NCI-H1105 (cell line): ENCODE data around the gene TP53INP2.
"Not testable (repeated sequence)": the region's sequence is repeated elsewhere in the genome, so short reads cannot be mapped to it uniquely, and the experiment has no call there.

Experiments
- DNase-seq: peaks from one replicate; lab custom pipeline; 2025; lab: John Stamatoyannopoulos, UW

Gene TP53INP2

DNA sequence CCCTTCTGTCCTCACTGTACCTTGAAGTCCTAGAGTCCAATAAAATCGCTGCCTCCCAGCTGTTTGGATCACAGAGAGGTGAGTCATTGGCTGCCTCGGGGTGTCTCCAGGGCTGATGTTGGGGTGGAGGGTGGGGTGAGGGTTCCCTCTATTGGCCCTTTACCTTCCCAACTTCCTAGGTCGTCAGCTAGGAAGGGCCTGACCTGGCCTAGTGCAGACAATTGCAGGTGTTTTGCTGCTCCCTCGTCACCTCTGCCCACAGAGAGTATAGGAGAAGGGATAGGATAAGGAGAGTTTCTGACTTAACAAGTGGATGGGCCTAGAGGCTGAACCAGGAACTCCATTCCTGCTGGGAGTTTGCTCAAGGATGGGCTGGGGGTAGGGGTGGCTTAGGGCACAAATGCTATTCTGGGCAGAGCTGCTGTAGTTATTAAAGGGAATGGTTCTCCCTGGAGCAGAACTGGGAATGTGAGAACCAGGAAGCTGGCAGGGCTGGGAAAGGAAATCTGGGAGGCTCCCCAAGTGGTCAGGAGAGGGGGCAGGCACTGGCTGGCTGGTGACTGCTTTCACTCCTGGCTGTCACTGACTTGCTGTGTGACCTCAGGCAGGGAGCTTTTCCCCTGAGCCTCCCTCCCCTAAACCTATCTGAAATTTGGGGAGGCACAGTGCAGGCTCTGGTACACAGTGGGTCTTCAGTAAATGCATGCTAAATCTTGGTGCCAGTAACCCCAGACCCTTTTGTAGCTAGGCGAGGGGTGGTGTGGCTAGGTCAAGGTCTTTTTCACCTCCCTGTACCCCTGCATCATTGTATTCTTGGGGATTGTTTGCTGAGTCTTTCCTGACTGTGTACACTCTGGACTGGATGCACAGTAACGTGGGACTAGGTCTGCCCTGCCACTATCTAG is 1.5 kb downstream of the TP53INP2 start:
- DNase-seq: no peak

DNA sequence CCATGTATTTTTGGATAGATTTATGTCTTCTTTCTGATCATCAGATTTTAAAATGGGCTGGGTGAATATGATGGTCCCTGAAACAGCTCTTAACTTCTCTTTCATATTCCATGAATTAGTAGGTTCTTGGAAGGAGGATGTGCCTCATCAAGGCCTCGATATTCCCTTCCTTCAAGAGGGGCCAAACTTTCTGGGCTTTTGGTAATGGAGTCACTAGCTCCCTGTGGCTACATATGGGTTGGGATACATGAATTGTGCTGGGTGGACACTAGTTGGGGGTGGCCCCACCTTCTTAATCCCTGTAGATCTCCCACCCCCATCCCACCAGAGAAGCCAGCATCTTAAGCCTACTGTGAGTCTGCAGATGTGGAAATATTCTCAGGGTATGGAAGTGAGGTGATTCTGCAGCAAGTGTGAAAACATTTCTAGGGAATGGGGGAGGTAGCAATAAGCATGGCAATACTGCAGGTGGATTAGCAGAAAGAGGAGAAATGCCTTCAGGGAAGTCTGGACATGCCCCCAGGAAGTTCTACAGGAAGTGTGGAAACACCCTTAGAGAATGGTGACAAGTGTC is 2.2 kb downstream of the TP53INP2 start:
- no peak for DNase-seq

DNA sequence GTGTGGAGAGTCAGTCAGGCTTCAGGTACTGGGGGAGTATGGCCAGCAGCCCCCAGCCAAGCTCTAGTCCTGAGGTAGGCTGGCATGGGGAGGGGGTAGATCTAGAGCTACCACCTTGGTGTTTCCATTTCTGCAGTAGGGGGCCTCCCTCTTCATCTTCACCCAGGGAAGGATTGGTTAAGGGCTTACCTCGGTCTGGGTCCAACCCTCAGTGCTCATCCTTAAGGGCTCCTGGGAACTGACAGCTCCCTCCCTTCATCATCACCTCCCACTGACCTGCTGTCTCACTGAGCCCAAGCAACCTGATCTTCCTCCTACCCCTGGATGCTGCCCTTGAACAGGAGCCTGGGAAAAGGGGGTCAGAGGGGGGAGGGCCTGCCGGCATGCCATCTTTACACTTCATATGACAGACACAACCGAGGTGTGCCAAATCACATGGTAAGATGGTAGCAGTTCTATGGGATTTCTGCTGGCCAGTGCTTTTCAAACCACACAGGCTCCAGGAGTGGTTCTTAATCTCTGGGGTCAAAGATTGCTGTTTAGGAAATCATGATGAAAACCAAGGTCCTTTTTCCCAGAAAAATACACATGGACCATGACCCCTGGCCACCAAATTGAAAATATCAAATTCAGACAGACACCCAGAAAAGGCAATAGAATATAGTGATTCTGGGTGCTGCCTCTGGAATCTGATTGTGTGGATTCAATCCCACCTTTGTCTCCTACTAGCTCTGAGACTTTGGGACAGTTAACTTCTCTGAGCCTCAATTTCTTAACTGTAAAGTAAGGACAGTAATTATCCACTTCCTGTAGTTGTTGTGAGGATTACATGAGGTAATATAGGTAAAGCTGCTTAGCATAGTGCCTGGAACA is 3.0 kb downstream of the TP53INP2 start:
- DNase-seq: no peak

DNA sequence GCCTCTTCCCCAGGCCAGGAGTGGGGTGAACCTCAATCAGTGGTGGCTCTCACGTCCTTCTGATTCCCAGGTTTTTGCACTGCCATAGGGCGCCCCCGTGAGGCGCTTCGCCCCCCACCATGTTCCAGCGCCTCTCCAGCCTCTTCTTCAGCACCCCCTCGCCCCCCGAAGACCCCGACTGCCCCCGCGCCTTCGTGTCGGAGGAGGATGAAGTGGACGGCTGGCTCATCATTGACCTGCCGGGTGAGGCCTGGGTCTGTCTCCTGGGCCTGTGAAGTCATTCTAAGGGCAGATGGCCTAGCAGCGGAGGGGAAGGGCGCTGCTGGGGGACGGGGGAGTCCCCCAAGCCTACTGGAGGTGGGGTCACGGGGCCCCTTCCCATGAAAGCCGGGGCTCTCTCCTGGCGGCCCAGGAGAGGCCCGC is 4.5 kb downstream of the TP53INP2 start:
- DNase-seq: peak; percentile 38

DNA sequence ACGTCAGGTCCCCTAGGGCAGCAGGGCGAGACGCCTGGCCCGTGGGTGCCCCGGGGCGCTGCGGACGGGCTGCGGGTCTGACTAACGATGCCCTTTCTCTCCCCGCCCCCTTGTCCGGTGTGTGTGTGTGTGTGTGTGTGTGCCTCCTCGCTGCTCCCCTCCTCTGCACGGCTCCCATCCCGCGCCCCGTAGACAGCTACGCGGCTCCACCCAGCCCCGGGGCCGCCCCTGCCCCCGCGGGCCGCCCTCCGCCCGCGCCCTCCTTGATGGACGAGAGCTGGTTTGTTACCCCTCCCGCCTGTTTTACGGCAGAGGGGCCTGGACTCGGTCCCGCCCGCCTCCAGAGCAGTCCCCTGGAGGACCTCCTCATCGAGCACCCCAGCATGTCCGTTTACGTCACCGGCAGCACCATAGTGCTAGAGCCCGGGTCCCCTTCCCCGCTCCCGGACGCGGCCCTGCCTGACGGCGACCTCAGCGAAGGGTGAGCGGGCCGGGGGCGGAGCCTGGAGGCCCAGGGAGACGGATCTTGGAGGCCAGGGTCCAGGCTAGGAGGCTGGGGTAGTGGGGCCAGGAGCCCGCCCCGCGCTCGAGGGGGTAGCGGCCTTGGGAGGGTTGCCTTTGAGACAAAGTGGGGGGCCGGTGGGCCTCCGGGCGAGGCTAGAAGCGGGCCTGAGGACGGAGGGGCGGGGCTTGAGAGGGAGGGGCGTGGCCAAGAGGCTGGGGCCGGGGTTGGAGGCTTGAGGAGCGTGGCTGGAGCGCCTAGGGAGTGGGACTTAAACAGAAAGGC is 5.1 kb downstream of the TP53INP2 start:
- peak; percentile 88 for DNase-seq

DNA sequence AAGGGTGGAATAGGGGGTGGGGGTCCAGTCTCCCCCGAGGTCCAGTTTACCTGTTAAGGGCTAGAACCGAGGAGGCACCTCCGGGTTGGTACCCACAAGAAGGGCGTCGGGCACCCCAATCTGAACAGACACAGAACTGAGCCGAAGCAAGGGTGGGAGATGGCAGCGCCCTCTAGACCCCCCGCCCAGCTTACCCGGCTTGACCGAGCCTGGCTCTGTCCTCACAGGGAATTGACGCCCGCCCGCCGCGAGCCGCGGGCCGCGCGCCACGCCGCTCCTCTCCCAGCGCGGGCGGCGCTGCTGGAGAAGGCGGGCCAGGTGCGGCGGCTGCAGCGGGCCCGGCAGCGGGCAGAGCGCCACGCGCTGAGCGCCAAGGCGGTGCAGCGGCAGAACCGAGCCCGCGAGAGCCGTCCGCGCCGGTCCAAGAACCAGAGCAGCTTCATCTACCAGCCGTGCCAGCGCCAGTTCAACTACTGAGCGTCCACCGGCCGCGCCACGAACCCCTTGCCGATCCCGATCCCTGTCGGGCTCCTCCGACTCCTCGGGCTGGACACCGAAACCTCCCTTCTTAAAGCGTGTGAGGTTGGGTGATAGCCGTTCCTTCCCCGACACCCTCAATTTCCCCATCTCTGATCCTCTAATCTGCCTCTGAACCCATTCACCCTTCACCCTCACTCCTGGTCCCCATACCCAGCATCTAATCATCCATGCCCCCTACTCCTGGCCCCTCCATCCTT is 5.9 kb downstream of the TP53INP2 start:
- DNase-seq: peak; percentile 74

DNA sequence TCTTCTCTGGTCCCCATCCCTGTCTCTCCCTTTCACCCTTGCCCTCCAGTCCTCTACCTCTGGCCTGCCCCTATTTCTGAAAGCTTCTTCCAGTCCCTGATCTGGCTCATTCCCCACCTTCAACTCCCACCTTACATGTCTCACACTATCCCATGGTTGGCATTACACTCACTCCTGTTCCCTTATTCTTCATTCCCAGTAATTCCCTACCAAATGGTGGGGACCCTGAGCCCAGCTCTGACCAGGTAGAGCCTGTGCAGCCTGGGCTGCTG is 6.4 kb downstream of the TP53INP2 start:
- no peak for DNase-seq

DNA sequence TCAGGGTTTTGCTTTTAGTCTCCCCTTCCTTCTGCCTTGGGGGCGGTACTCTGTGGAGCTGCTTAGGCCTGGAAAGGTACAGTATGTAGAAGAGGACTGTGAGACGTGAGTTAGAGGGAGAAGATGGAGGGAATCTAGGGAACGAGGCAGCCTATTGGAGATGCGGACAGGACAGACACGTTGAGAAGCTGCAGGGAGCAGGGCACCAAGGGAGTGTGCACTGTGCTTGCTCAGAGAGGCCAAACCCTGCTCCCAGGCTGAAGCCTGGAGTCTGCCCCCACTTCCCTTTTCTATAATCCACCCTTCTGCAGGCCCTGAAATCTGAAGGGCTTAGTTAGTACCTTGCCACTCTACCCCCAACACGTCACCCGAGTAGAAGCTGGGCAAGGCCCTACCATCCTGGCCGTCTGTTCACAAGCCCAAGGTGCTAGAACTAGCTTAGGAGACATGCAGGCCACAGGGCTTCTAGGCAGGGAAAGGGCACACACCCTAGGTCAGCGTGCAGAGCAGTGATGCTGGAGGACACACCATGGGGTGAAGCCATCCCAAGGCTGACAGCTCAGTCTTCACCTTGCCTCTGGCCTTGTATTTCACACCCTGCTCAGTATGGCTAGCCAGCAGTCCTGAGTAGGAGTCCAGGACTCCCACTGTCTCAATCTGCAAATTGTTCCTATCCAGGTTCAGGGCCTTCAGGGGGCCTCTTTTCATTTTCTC is 6.9 kb downstream of the TP53INP2 start:
- DNase-seq: no peak

DNA sequence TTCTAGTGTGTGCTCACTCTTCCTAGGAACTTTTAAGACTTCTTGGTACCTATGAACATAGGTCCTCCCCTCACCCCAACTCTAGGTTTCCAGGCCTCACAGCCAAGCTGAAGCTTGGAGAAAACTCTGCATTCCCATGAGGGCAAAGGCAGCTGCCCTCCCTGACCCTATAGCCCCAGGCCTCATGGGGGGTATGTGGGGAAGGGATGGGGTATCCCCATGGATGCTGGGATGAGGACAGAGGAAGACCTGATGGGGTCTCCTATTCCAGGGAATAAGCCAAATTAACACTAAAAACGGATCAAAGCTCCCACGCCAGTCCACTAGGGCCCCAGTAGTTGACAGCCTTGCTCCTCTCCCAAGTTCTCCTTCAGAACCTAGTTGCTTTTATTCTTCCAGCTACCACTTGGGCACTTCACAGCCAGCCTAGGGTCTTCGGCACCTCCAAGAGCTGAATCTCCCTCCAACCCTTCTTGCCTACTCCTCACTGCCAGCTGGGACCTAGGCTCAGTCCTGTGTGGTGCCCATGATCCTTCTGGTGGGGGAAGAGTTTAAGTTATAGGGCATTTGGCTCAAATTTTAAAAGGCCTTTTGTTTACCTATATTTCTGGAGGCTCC is 7.8 kb downstream of the TP53INP2 start:
- DNase-seq: no peak

DNA sequence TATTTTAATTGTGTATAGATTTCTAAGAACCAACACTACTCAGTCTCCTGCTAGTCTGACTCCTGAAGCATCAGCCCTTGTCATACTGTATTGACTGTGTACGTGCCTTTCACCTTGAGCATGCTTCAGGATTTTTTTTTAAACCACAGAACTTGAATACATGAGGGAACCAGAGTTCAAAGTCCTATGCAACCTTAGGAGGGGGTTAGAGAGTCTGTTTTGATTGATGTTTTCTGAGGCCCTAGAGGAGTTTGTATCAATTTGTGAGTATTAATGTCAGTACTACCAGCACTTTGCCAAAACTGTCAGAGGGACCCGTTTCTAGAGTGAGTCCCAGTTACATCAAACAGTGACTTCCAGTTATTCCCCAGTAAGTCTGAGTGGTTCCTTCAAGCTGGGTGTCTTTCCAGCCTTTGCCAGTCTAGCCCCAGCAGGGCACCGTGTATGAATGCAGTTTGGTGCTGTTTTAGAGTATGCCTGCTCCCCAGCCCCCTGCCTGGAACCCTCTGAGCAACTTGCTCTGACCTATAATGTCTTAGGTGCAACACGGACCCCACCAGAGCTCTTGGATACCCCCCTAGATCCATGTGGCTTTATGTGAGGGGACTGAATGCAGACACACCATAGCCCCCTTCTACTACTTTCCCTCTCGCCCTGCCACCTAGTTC is 8.5 kb downstream of the TP53INP2 start:
- DNase-seq: no peak

DNA sequence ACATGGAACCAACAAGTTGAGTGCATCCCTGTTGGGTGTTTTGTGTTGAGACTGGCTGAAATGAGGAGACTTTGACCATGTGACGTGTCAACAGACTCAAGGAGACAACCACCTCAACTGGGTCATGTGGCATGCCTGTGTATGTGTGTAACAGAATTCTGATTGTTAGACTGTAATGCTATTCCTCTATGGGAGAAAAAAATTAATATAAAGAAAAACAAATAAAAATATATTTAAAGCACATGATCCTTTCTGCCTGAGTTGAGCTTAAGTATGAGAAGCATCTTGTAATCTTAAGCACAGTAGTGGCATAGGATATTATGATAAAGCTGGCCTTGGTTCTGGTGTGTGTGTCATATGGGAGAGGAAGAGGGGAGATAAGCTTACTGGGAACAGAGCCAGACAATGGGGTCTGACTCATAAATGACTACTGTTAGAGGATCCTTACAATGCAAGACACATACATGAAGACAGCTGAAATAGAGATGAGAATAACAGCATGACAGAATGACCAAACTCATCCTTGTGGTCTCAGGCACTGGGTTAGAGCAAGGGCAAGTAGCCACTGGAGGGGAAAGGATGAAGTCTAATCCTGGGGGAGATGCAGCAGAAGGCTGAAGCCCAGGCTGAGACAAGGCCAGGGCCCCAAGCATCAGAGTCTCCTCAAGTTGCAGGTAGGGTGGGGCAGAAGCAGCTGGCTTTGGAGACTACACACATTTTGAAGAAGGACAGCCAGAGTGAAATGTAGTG is 9.2 kb downstream of the TP53INP2 start:
- DNase-seq: no peak

DNA sequence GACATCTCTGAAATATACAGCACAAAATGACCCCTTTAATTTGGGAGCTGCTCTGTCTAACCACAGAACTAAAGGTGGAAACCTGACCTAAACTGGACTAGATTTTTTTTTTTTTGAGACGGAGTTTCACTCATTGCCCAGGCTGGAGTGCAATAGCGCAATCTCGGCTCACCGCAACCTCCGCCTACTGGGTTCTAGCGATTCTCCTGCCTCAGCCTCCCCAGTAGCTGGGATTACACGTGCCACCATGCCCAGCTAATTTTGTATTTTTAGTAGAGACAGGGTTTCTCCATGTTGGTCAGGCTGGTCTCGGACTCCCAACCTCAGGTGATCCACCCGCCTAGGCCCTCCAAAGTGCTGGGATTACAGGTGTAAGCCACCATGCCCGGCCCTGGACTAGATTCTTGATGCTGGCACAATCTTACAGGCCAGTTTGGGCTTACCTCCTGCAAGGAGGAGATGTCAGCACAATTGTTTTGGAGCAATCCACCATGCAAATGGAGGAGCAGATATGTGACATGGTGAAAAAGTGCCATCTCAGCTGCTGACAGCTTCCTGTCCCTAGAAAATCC is 9.9 kb downstream of the TP53INP2 start:
- not testable (repeated sequence) for DNase-seq

DNA sequence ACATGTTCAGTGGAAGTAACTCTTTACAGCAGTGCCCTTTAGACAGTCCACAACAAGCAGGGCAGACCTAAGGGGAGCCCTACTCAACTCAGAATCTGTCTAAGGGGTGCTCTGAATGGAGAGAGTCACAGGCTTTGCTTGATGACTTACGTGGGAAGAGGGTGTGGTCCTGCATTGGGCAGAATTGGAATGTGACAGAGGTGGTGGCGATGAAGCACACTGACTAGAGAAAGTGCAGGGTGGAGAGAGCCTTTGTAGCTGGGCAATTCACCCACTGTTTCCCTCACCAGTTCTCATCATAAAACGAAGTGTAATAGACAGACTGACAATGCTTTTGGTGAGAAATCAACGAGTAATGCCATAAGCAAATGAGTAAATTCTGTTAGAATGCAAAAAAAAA is 11.2 kb downstream of the TP53INP2 start:
- DNase-seq: no peak

DNA sequence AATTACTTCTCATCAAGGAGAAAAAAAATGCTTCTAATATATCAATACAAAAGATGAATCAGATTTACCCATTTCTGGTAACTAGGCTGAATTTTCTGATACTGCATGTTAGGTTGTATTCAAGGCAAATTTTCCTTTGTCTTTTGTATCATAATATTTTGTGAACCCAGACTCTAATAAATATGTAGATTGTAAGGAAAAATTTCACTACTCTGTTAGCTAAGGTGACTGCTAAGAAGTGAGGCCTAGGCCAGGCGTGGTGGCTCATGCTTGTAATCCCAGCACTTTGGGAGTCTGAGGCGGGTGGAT is 12.7 kb downstream of the TP53INP2 start:
- no peak for DNase-seq

DNA sequence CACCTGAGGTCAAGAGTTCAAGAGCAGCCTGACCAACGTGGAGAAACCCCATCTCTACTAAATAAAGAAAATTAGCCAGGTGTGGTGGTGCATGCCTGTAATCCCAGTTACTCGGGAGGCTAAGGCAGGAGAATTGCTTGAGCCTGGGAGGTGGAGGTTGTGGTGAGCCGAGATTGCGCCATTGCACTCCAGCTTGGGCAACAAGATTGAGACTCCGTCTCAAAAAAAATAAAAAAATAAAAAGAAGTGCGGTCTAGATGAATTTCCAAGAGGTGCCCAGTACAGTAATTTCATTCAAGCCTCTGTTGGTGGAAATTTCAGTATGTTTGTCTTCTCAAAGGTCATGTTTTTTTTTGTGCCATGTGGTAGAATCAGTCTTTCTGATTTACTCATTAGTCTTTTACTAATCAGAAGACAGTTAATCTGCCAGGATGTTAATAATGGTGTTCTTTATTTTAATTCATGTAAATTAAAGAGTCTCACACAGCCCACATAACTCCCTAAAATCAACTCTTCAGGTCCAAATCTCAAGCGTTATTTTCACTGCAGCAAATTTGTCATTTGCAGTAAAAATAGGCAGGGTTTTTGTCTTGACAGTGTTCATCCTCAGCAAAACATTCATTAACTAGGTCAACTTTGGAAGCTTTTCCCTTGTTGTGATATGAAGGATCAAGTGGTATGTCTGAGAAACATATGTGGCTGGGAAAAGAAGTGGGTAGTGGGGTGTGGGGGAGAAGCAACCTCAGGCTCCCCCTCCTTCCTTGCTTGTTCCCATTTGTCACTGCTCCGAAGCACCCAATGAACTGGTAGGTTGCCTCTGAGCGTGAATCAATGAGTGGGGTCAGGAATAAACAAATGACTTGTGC is 13.3 kb downstream of the TP53INP2 start:
- DNase-seq: no peak

DNA sequence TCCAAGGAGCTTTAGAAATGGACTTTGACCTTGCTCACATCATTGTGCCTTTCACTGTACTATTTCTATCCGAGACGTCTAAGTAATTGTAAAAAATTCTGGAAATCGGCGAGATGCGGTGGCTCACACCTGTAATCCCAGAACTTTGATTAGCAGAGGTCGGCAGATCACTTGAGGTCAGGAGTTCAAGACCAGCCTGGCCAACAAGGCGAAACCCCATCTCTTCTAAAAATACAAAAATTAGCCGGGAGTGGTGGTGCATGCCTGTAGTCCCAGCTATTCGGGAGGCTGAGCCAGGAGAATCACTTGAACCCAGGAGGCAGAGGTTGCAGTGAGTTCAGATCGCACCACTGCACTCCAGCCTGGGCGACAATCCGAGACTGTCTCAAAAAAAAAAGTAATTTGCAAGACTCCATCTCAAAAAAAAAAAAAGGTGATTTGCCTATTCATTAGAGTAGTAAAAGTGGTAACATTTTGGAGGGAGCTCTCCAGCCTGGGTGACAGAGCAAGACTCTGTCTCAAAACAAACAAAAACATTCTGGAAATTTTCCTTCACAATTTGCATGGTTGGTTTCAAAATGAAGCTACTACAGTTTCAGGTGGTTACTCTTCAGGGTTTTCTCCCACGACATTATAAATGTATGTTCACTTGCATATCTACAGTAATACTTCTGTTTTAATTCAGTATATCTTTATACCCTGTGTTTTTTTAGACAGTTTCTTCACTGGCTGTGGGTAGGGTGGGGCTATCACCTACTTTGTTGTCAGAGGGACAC is 15.3 kb downstream of the TP53INP2 start:
- DNase-seq: not testable (repeated sequence)

DNA sequence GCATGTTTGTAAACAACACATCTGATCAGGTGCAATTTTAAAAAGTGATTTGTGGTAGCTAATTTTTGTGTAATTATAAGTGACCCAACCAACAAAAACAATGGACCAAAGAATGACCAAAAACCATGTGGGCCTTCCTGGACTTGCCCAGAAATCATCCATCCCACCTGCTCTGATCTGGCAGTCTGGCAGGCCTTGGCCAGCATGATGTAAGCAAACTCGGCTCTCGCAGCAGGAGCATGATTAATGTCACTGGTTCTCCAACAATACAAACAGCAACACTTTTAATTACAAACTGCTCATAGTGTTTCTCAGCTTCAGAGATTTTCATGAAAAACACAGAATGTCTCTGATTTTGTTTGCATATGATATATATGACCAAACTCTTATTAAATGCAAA is 16.1 kb downstream of the TP53INP2 start:
- no peak for DNase-seq
